ENCODE data around the gene FAR1.
A peak's percentile ranks its signal among the peaks of the same experiment; 100 is the strongest.

FAR1 gene

DNA sequence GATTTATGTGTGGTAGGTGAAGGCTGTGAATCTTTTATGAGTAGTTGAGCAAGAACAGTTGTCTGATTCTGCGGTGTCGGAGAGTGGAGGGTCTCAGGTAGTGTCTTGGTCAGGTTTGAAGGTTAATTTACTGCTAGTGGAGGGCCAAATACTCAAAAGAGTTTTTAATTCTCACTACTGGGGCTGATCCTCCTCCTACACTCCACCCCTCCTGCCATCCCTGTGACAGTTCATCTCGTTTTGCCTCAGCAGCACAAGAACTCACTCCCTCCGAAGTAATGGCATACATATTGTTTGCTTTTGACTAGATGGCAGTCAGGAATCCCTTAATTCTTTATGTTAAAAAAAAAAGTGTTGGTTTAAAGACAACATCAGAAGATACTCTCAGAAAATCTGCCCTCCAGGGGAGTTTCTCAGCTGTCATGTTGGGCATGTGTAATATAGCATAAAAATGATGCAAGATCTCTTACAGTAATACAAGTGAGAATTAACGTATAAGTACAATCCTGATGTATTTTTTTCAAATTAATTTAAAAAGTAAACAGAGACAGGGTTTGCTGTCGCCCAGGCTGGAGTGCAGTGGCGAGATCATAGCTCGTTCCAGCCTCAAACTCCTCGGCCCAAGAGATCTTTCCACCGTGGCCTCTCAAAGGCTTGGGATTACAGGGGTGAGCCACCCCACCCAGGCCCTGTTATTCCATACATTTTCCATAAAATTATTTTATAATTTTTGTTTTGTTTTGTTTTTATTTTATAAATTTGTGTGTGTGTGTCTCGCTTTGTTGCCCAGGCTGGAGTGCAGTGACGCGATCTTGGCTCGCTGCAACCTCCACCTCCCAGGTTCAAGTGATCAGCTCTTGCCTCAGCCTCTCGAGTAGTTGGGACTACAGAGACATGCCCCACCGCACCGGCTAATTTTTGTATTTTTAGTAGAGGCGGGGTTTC, 1.3 kb downstream of the FAR1 start:
- ATAC-seq (no peak), DNase-seq (no peak)

- no peak for ATAC-seq
- no peak for DNase-seq
These were observed 4.2 kb downstream of the FAR1 start for GRCh38 chr11:13672576-13673210.

GRCh38 chr11:13674799-13675509, 6.5 kb downstream of the FAR1 start:
- ATAC-seq (no peak), DNase-seq (no peak)

DNA sequence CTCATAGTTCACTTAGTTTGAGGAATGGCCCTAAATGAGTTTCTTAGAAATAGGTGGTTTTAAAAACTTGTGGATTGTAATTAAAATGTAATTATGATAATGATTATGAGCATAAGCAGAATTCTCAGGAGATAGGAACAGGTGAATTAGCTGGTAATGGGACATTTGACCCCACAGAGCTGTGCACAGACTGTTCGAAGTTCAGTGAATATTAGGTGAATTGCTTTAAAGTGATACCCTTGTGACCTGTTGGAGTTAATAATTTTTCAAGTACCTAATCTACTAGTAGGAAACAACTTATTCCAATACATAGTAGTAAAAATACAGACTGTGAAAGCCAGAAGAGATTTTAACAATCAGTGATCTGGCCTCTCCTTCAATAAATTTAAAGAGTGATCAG, 8.1 kb downstream of the FAR1 start:
- no peak for DNase-seq
- ATAC-seq = no peak

DNA sequence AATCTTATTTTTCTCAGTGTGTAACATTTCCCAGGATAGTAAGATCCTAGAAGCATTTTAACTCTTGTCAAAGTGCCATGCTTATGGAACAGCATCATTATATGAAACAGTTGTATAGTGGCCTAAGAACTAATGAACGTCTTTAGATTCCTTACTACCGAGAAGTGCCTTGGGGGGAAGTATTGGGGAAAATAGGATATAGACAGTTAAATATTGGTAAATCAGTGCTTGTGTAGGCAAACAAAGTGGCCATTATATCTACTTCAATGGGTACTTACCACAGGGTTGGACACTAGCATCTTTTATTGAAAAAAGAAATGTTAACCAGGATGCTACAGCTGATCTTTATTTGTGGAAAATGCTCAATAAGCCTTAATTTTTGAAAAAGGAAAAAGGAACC, 11.3 kb downstream of the FAR1 start:
- no peak for DNase-seq
- ATAC-seq = no peak

GRCh38 chr11:13680501-13681264, 12.2 kb downstream of the FAR1 start:
- no peak for DNase-seq
- ATAC-seq = peak; percentile 28

- ATAC-seq (no peak), DNase-seq (no peak)
These were observed 13.0 kb downstream of the FAR1 start for GRCh38 chr11:13681446-13681845.

DNA sequence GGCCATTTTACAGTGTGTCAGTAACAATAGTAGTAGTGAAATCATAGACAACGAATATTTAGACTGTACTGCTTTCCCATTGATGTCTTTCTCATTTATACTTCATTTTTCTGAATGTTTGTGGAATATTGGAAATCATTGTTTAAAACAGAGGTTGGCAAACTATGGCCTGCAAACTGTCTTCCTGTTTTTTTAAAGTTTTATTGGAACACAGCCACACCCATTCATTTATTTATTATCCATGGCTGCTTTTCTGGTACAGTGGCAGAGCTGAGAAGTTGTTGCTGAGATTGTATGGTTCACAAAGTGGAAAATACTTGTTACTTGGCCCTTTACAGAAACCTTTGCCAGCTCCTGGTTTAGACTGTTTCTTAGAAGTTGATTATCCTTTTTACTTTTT, 13.7 kb downstream of the FAR1 start:
- no peak for ATAC-seq
- DNase-seq = no peak

GRCh38 chr11:13685461-13686108, 17.1 kb downstream of the FAR1 start:
- no peak for ATAC-seq

DNA sequence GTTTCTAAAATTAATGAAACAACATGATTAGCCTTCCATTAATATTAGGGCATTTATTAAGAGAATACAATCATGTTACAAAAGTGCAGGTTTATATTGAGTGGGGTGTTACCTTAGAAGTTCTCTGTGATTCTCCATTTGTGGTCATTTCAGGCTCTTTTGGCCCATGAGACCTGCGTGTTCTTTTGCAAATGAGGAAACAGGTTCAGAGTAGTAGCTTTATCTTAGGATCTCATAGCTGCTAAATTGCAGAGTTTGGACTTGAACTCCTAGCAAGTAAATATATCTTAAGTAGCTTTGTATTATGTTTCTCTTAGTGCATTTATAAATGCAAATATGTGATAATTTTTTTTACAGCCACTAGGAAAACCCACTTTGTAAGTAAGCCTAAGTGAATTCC, 18.3 kb downstream of the FAR1 start:
- ATAC-seq = no peak

More at GRCh38 chr11:13685461-13686108, 17.1 kb downstream of the FAR1 start:
- no peak for DNase-seq

GRCh38 chr11:13687271-13687670, 18.8 kb downstream of the FAR1 start:
- ATAC-seq (no peak), DNase-seq (no peak)

More for the DNA sequence above, 18.3 kb downstream of the FAR1 start:
- no peak for DNase-seq

- ATAC-seq (no peak), DNase-seq (no peak)
These were observed 22.9 kb downstream of the FAR1 start for GRCh38 chr11:13691286-13691899.

DNA sequence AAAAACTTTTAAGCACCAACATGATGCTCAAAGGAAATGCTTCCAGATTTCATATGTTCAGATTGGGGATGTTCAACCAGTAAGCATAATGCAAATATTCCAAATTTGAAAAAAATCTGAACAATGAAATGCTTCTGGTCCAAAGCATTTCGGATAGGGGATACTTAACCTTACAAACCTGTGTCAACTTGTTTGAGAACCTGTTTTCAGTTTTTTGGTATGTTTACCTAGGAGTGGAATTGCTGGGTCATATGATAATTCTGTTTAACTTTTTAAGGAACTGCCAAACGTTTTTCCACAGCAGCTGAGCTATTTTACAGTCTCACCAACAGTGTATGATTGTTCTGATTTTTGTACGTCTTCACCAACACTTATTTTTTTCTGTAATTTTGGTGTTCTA, 23.7 kb downstream of the FAR1 start:
- DNase-seq (no peak), ATAC-seq (no peak)

GRCh38 chr11:13694115-13694514, 25.6 kb downstream of the FAR1 start:
- DNase-seq = no peak
- ATAC-seq = no peak

GRCh38 chr11:13695886-13696285, 27.4 kb downstream of the FAR1 start:
- no peak for ATAC-seq
- DNase-seq = no peak

DNA sequence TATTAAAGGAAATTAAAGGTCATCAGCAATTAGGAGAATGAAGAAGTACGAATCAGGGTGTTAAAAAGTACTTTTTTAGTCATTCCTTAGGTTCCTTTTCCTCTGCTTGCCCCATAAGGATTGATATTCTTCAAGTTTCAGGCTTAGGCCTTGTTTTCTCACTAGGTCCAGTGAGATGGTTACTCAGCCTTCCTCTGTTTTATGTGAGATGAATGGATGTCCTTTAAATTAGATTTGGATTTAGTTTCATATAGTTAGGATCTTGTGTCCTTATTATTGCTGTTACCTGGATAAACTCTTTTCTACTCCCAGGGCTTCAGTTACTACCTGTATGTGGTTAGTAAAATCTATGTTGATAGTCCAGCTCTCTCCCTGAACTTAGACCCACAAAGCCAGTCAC, 29.2 kb downstream of the FAR1 start:
- ATAC-seq (no peak), DNase-seq (no peak)

GRCh38 chr11:13698132-13698531, 29.7 kb downstream of the FAR1 start:
- no peak for ATAC-seq
- DNase-seq = no peak

DNA sequence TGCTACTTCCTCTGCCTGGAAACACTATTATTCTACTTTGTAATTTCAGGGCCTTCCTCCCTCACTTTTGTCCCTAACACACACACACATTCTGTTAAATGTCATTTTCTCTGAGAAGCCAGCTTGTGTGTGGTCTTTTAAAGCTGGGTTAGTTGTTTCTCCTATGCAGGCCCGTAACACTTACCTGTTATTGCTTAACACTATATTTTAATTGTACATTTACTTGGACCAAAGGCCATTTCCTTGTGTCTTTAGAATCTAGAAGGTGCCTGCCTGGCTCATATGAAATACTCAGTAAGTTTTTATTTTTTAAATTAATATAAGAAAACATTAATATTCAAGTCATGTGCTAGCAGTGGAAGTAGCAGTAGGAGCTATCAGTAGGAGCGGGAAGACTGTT, 30.6 kb downstream of the FAR1 start:
- DNase-seq (no peak), ATAC-seq (no peak)

DNA sequence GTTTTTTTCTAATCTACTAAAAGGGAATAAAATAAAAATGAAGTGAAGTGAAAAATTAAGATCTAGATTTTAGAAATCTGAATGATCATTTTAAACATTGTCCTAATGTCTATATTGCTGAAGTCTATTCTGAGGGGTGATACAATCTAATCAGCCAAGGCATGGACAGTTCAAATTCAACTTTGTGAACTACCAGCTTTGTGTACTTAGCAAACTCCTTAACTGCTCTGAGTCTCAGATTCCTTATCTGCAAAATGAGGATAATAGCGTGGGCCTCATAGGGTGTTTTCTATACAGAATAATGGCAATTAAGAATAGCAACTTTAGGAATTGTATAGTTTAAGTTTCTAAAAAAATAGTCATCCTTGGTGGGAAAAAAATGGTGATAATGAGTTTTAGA, 31.4 kb downstream of the FAR1 start:
- no peak for DNase-seq
- ATAC-seq = no peak

DNA sequence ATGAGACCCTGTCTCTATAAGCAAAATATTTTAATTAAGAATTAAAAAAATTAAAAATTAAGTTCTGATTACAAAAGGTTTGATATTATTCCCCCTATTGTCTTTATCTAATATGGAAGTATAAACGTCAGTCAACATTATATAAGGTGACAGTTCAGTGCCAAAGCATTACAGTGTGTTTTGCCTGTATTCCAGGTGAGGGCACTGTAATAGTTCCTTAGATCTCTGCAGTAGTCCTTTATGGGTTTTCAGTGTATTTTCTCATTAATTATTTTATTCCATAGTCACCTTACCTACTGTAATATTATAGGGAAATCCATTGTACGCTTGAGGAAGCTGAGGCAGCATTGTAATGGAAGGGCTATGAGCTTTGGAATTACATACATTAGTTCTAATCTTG, 33.0 kb downstream of the FAR1 start:
- no peak for ATAC-seq

GRCh38 chr11:13702071-13702470, 33.6 kb downstream of the FAR1 start:
- no peak for DNase-seq
- no peak for ATAC-seq

More for the DNA sequence above, 33.0 kb downstream of the FAR1 start:
- no peak for DNase-seq

Measured in stimulated activated naive CD8-positive, alpha-beta T cell treated with anti-CD3 and anti-CD28 coated beads, Interleukin-15, Interleukin-2, amounts not matched to agents 100 U/mL and 50 U/mL, for 24 hours (primary cell).